HG03354 (cell line): Measurements from ENCODE around the gene ACCSL.

Source experiments
- ATAC-seq: cut with Tn5 transposase; IDR thresholded peaks from one replicate; pipeline ENCODE4 v1.9.1; 2021; ENCODE audit warnings: mild to moderate bottlenecking; ENCODE audit not compliant: unreplicated experiment, poor library complexity, severe bottlenecking

ACCSL gene

DNA sequence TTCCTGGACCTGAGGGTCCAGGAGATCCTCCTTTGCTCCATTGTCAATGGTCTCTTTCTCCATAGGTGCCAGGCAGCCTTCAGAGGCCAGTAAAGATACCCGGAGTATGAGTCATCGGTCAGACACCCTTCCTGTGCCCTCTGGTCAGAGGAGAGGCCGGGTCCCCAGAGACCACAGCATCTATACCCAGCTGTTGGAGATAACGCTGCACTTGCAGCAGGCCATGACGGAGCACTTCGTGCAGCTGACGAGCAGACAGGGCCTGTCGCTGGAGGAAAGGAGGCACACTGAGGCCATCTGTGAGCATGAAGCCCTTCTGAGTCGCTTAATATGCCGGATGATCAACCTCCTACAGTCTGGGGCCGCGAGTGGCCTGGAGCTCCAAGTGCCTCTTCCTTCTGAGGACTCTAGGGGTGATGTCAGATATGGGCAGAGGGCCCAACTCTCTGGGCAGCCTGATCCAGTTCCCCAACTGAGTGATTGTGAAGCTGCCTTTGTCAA lies at the start of gene ACCSL:
ACCSL (plus strand) TSS at position 51 of the 501 bp plus-strand sequence; CDS start at position 107, 56 bp downstream.
- ATAC-seq = no peak

DNA sequence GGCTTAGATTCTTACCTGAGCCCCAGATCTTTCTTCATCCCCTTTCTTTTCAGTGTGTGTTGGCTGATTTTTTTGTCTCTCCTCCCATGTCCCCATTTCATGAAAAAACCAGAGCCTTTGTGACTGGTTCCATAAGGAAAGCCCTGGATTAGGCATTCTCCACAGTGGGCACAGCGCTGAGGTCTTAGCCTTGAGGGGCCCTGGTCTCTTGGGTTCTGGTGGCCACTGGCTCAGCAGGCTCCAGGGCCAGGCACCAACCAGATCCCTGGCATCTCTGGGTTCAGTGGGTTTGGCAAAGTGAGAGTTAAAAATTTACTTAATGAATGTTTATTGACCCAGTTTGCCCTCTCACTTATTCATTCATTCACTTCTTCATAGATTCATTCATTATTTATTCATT lies 49.5 kb upstream of the ACCSL start:
- no peak for ATAC-seq

DNA sequence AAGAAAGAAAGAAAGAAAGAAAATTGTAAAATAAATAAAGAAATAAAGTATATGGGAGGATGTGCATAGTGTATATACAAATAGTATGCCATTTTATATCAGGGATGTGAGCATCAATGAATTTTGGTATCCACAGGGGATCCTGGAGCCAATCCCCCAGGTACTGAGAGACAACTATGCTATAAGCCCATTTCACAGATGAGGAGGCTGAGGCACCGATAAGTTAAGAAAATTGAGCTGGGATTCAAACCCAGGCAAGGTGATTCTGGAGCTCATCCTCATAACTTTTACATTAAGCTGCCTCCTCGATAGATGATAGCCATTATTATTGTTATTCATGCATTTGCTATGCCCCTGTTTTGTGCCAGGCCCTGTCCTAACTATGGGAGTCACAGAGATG lies 47.0 kb upstream of the ACCSL start:
- no peak for ATAC-seq

DNA sequence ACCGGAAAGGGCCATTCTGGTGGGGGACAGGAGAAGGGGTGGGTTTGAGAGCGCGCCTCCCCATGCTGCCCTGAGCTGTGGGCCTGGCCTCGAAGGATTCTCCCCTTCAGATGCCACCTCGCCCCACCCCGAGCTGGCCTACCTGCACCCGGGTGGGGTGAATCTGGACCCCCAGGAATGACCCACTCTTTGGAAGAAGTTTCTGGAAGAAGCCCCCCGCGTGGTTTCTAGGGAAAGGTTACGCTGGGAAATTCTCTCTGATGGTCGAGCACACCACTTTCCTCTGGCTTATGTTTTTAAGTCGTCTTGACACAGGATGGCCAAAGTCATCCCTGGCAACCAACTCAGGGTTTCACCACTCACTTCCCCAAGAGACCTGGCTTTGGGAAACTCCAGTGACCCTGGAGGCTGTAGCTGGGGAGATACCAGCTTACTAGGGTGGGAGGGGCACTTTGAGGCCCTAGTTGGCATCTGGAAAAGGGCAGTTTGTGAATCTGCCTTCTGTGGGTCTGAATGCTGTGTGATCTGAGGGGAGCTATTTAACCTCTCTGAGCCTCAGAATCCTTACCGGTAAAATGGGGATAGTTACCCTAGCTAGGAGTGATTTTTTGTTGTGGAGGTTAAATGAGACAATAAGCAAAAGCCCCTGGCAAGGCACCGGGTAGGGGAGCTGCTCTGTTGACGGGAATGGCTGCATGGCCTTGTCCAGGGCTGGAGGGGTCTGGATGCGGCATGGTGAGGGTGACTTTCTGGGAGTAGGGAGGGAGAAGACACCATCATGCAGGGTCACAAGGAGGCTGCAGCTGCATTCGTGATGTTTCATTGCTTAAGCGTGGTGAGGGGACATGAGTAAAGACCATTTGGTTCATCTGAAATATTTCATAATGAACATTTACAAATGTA lies 45.3 kb upstream of the ACCSL start:
- no peak for ATAC-seq

DNA sequence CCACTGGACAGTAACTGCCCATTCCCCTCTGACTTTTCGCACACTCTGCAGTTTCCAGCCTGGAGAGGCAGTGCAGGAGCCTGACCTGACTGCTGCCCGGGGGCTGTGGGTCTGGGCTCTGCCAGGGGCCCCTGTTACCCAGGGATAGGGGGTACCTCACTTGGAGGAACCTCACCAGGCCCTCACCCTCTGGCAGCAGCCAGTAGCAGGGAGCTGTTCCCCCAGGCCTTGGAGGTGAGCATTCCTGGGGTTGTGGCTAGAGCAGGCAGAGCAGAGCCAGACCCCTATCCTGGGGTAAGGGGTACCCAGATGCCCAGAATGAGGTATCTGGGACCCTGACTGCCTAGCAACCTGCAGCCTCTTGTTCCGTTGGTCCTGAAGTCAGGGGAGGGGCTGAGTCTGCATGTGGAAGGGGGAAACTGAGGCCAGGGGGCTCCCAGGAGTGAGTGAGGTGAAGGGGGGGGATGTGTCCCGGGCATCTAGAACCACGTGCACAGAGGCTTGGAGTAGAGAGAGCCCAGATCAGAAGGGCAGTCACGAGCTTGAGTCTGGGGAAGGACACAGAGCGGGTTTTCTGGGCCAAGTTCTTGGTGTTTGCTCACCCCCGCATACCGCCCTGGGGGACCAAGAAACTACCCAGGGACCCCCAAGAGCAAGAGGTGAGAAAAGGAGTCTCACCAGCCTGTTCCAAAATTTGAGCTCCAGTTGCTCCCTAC lies 43.9 kb upstream of the ACCSL start:
- ATAC-seq = no peak

DNA sequence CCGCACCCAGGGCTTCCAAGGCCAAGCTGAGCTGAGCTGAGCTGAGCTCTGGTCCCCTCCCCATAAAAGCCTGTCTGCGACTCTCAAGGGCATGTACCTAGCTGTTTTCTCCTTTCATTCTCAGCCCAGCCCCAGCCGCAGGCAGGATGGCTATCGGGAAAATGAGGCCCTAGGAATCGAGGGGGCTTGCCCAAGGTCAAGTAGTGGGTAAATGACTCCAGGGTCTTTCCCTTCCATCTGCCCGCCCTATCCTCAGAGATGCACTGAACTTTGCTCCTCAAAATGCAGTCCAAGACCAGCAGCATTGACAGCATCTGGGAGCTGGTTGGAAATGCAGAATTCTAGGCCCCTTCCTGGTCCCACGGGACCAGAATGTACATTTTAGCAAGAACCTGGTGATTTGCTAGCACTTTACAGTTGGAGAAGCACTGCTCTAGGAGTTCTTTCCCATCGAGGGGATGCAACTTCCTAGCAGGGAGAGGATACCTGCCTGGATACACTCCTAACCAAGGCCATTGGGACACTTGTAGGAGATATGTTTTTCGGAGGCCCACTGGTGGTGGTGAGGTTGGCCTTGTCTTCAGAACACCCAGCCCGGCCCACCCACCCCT lies 43.2 kb upstream of the ACCSL start:
- no peak for ATAC-seq

DNA sequence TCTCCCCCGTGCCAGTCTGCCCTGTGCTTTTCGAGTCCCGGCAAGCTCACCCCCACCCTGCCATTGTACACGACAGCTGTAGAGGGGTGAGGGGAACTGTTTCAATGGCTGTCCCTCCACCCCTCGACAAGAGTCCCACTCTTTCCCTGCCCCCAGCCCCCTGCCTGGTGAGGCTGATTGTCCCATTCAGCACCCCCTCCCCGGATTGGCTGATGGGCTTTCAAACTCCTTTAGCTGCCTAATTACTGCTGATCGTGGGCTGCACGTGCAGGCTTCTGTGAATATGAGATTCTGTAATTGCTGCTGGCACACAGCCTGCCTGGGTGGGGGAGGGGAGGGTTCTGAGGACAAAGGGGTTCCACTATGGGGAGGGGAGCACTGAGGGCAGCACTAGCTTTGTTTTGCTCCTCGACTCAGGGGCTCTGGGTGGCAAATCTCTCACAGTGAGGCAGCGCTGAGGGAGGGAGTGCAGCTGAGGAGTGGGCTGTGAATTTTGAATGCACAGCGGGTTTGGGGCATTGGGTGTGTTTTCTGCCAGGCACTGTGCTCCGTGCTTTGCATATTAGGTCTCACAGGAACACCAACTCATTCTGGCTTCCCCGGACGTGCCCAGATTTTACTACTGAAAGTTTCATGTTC lies 42.6 kb upstream of the ACCSL start:
- ATAC-seq = no peak

DNA sequence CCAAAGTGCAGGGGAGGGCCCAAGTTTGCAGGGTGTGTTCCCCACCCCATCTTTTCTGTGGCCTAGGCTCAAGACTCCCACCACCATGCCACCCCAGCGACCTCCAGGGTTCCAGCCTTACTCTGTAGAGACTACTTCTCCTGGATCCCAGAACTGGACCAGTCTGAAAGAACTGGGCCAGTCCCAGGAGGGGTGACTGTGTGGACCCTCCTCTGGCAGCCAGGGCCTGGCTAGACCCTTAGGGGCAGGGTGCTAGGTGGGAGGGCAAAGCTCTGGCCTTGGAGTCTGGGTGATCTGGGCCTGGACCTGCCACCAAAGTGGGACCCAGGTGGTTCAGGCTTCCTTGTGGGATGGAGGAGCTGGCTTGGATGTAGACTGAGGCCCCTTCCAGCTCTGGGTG lies 41.8 kb upstream of the ACCSL start:
- no peak for ATAC-seq

DNA sequence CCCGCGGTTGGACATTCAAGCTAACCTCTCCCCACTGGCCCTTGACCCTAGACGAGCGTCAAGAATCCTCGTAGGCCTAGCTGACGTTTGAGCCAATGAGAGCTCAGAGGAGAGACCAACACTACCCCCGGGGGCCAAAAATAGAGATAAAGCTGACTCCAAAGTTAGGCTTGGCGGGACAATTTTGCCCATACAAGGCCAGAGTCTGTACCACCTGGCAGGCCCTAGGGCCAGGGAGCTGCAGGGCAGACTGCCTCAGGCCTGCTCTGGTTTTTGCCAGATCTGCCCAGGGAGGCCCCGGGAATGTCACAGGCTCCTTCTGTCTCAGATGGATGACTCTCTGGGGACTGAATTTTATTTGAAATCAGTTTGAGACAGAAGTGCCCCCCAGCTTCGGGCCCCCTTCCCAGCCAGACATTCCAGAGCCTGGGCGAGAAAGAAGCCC lies 40.8 kb upstream of the ACCSL start:
- no peak for ATAC-seq

DNA sequence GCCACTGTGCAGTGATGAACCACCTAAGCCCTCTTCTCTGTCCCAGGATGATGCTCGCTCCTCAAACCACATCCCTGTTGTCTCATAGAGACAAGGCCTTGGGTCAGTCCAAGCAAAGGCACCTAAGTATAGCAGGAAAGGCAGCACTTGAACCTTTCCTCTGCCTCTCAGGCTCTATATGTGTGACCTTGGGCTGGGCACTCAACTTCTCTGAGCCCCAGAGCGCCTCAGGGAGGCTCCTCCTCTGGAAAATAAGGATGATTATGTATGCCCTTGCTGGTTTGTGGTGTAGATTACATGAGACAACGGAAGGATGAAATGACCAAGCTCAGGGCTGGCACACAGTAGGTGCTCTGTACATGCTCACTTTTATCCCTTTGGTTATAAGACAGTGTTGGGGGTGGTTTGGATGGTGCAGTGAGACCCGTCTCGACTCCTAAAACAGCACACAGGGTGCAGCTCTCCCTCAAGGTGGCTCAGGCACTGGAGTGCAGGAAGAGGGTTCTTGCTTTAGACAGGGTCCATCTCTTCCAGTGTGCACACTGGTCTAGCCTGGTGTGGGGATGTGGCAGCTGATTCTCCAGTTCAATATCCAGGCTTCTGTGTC lies 40.2 kb upstream of the ACCSL start:
- ATAC-seq = no peak

DNA sequence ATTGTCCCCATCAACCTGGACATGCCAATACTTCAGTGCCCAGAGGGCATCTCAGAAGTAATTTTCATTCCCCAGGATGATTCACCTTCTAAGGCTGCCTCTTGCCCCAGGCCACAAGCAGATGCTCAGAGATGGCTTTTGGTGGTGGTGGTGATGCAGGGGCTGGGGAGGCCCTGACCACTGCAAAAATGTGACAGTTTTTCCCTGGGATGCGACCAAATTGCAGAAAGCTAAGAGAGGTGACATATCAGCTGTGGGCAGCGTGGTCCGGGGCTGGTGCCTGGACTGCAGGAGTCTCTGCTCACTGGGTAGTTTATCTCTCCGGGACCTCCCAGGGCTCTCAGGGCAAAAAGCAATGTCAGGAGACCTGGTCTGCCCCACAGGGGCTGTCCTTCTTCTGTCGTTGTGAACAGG lies 39.7 kb upstream of the ACCSL start:
- no peak for ATAC-seq

DNA sequence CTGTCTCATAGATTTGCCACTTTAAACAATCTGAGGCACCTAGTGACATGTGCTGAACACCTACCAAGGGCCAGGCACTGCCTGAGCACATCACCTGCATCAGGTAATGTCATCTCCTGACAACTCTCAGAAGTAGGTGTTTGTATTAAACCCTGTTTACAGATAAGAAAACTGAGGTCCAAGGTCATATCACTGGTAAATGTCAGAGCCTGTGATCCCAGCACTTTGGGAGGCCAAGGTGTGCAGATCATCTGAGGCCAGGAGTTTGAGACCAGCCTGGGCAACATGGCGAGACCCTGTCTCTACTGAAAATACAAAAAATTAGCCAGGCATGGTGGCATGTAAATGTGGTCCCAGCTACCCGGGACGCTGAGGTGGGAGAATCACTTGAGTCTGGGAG lies 39.1 kb upstream of the ACCSL start:
- ATAC-seq = no peak

DNA sequence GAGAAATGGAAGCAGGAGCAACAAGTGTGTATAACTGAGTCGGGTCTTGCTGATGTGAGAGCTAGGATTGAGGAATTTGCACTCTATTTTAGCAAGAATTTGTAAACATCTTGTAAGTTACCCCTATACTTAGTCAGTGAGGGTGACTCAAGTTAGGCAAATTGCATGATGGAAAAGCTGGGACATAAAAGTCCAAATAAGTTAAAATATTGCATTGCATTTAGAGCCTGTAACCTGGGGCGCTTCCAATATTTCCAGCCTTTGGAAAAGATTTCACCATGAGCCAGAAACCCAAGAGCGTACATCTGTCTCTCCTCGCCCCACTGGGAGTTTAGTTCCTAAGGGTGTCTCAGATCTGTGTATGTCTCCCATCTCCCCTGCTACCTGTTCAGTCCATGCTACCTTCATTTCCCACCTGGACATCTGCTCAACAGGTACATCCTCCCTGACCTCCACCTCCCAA lies 37.0 kb upstream of the ACCSL start:
- ATAC-seq = no peak

DNA sequence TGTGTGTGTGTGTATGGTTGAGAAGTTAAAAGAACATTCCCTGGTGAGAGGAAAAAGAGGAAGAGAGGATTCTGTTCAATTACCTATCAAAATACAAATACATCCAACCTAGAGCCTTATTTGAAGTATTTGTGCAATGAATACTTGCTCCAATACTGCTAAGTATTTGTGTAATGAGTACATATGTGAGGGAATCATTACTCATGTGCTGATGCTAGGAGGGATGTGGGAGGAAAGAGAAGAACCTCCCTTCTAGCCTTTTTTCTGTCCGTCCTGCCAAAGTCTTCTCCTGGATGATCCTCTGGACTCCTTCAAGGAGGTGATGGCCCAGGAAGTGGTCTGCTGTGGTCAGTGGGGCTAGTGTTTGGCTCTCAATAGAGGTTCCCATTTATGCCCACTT lies 36.0 kb upstream of the ACCSL start:
- ATAC-seq = no peak

DNA sequence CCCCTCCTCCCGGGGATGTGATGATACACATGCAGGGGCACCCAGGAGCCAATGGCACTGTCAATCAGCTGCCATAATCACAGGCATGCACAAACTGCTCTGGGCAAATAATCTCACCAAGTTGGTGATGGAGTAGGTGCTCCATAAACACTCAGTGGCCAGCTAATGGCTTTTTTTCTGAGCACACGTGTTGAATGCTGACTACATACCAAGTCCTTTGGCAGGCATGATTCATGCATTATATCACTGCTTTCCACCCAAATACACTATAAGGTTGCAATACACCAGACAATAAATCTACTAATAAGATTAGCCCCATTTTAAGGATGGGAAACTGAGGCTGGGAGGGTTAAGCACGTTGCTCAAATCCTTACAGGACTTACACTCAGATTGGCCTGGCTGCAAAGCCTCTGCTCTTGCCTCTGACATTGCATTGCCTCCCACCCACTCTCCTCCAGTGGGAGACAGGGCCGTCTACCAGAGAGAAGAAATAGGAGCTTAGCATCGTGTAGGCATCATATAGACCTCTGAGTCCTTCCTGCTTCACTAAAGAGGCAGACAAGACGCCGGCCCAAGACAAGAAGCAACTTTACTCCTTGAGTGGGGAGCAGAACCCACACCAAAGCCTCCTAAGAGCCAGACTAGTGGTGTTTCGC lies 32.7 kb upstream of the ACCSL start:
- ATAC-seq = no peak

DNA sequence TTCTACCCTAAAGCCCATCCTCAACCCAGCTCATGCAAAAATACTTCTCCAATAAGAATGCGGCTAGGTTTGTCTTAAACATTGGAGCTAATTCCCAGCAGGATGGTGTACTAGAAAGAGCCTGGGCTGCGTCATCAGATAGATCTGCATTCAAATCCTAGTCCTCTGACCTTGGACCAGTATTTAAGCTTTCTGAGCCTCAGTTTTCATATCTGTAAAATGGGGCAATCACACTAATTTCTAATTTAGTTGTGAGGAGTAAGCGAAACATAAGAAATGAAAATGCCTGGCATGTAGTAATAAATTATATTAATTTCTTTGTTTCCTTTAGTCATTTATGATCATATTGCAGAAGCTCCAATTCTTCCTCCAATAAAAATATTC lies 32.2 kb upstream of the ACCSL start:
- ATAC-seq = no peak

DNA sequence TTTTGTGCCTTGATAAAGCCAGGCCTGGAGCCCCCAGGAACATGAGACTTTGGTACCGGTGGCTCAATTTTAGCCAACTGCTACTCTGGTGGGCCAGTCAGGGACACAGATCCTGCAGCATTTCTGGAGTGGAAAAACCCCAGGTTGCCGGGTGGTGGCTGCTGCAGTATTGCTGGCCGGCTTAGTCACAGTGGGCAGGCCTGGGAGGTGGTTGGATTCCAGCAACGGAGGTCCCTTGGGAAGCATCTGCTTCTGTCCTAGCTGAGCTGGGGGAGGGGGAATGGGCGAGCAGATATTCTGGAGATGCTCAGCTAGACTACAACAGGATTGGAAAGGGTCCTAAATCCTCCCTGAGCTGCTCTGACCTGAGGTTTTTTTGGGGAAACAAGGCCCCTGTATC lies 31.6 kb upstream of the ACCSL start:
- ATAC-seq = no peak

DNA sequence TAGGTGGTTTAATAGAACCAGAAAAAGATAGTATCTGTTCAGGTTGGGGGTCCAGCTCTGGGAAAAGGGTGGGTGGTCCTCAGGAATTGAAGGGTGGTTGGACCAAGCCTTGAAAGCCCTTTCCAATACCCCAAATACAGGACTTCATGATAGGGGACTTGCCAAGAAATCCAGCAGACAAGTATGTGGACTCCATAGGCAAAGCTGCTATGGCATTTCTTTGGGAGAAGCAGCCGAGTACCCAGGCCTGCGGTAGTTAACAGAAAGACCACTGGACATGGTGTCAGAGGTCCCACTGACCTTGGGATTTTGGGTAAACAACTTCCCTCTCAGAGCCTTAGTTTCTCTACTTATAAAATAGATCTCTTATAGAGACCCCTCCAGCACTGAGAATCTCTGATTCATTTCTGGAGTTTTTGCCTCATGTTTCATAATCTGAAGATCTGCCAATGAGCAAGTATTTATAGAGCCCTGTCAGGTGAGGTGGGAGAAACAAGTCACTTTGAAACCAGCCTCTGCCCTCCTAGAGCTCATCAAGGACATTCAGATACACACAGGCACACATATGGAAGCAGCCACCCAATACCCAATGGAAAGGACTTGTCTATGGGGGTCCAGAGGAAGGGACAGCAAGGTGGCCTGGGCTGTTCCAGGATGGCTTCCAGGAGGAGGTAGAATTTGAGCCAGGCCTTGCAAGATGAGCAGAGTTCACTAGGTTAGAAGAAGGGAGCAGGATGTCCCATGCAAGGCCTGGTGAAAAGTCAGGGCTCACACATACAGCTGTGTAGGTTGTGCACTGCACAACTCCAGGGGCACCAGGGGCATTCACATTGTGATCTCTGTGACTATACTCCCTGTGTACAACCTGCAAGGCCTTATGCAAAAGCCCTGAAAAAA lies 31.0 kb upstream of the ACCSL start:
- ATAC-seq = no peak
